Left hindlimb (tissue), 1 donor: Measurements from ENCODE around the gene GCC1.

Experiments
- DNase-seq: peaks from one replicate; pipeline ENCODE4 v3.0.0-alpha.2; 2018

GCC1 gene

DNA sequence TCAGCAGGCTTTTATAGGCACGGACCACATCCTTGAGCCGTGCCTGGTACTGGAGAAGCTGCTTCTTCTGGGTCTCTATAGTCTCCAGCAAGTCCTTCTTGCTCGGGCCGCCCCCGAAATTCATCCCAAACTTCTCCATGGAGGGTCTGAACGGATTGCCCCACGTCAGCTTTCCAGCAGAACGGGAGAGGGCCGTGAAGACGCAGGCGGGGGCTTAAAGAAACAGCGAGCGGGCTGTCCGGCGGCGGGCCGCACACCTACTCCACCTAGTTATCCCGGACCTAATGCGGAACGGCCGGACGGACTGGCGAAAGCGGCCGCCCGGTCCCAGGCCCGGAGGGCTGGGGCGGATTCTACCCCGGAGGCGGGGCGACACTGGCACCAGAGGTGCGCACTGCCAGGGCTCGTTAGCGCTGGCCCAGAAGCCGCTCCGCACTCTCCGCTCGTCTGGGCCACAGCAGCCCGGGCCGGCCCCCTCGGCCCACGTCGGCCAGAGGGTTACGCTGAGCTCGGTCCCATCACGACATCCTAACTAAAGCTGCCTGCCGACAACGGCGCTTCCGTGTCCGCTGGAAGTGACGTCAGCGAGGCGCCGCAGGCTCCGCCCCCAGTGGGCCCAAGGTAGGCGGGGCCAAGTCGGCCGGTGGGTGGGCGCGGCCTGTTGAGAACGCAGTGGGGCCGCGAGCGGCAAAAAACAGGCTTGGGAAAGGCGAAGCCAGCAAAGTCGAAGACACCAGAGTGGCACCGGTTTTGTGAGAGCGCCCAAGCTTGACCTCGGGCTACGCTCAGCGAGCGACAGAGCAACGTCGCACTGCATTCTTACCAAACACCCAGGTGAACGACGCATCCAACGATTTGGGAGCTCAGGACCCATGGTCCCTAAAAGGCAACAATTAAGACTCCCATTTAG, at the start of gene GCC1:
Gene GCC1, minus strand, starts transcription at position 553 of the 910 bp plus-strand sequence. Its CDS starts 414 bp downstream, at position 139.
- DNase-seq = peak; percentile 94

GRCh38 chr7:127632276-127632910, 47.0 kb upstream of the GCC1 start:
- DNase-seq = no peak

- no peak for DNase-seq
Measured at GRCh38 chr7:127629268-127629854, 44.0 kb upstream of the GCC1 start.

GRCh38 chr7:127628445-127628844, 43.0 kb upstream of the GCC1 start:
- no peak for DNase-seq

DNA sequence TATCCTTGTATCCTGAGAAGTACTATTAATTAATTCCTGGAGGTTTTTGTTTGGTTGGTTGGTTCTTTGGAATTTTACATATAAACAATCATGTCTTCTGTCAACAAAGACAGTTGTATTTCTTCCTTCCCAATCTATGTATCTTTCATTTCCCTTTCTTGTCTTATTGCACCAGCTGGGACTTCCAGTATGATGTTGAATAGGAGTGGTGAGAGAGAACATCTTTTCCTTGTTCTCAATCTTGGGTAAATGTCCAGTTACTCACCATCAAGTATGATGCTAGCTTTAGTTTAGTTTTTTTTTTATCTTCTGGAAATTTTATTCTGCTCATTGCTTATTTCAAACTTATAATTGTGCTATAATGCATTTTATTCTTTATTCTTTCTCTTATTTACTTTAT, 39.9 kb upstream of the GCC1 start:
- no peak for DNase-seq

- no peak for DNase-seq
Measured at GRCh38 chr7:127620406-127621233, 35.2 kb upstream of the GCC1 start.

DNA sequence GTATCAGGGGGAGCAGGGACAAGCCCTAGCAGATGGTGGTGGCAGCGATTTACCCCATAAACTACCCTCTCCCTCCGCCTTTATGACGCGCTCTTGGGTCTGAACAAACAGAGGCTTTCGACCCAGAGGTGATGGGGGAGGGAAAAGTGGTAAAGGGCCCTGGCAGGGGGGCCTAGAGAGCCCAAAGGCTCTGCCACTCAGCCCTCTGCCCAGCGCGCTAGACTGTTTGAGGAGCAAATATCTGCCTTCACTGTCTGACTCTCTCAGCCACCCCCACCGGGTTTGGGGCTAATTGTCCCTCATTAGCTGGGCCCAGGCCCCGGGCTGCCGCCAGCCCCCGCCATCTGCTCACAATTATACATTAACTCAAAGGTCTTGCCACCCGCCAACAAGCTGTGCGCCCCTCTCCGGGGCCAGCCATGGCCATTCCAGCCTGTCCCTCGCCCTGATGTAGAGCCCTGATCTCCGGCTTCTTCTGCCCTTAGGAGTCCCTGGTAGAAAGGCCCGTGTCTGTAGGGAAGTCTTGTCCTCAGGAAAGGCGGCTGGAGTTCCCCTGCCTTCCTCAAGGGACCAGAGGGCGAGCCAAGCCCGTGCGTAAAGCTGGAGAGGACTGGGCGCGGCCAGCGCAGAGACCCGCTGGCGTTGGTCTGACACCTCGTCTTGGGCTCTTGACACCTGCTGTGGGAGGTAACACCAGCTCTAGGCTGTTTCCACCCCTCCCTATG, 34.4 kb upstream of the GCC1 start:
- DNase-seq = no peak

- DNase-seq = no peak
Measured at GRCh38 chr7:127618775-127619174, 33.4 kb upstream of the GCC1 start.

DNA sequence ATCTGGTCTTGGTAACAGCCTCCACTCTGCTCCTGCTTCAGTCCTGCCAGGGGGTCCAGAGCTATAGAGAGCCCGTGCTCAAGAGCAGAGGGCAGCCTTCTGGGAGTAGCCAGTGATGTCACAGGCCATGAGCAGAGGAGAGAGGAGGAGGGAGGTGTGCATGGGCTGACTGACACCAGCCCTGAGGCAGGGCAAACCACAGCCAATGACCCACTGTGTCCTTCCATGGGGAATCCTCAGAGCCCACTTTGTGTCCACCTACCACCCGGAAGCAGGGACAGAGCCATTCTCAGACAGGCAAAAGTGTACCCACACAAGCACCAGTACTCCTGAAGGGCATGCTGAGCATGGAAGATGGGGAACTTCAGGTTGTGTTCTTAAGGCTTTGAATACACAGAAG, 32.6 kb upstream of the GCC1 start, which contains the start of gene PAX4:
Gene PAX4, minus strand, starts transcription at position 101 of the 400 bp plus-strand sequence. CDS start 2,214 bp downstream, outside the sequence.
- DNase-seq = no peak

- DNase-seq = no peak
Measured at GRCh38 chr7:127616724-127617123, 31.3 kb upstream of the GCC1 start.

- DNase-seq = no peak
Measured at GRCh38 chr7:127612263-127612662, 26.9 kb upstream of the GCC1 start.

DNA sequence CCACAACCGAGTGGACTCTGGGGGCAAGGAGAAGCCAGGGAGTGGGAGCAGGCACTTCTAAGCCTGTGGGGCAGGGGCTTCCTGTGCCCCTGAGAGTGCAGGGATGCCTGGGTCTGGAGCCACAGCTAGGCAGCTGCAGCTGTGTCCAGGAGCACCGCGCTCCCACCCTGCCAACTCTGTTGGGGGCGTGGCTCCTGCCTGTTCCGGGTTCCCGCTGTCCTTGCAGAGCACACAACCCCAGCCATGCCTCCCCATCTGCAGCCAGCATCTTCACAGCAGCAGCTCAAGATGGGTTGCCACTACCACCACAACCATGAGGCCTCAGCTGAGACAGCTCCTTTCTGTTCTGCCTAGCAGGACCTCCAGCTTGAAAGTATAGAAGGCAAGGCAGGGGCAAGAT, 23.9 kb upstream of the GCC1 start:
- DNase-seq = no peak

GRCh38 chr7:127608446-127608845, 23.1 kb upstream of the GCC1 start:
- no peak for DNase-seq

DNA sequence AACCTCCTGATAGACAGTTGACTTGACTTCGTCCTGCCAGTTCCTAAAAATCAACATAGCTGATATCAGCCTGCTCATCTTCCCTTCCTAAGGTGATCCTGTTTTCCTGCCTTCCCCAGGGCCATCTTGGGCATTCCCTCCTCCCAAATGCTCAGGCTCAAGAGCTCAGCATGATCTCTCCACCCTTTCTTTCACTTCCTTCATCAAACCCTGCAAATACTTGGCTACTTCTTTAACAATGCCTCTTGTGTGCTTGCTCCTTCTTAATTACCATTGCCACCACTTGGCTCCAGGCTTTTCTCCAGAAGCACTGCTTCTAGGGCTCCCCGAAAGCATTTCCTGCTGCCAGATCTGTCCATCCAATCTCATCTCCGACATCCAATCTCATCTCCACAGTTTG, 15.5 kb upstream of the GCC1 start:
- DNase-seq = no peak

DNA sequence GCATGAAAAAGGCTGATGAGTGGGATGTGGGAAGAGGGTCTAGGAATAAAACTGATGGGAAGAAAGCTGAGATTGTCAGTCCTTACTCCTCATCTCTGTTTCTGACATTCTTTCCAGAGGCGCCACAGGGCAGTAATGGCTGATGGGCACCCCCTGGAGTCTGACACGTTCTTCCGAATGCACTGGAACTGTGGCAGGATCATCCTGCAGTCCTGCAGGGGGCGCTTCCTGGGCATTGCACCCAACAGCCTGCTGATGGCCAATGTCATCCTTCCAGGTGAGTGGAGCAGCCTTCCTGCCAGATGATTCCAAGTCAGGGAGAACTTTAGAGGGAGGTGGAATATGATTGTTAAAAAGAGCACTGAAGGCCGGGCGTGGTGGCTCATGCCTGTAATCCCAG, 12.9 kb upstream of the GCC1 start:
- DNase-seq = no peak

DNA sequence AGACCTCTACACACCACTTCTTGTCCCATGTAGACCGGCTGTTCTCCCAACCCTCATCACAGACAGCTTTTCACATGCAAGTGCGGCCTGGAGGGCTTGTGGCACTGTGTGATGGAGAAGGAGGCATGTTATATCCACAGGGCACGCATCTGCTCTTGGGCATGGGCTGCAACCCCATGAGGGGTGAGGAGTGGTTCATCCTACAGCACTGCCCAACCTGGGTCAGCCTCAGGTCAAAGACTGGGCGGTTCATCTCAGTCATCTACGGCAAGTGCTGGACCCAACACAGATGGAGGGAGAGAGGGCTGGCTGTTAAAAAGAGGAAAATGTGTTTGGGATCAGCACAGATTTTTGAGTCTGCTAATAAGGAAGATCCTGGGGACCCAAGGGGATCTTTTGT, 10.3 kb upstream of the GCC1 start:
- DNase-seq = no peak

- no peak for DNase-seq
Measured at GRCh38 chr7:127594490-127594889, 9.1 kb upstream of the GCC1 start.

- no peak for DNase-seq
Measured at GRCh38 chr7:127592550-127592949, 7.2 kb upstream of the GCC1 start.

- DNase-seq = no peak
Measured at GRCh38 chr7:127591591-127591990, 6.2 kb upstream of the GCC1 start.

DNA sequence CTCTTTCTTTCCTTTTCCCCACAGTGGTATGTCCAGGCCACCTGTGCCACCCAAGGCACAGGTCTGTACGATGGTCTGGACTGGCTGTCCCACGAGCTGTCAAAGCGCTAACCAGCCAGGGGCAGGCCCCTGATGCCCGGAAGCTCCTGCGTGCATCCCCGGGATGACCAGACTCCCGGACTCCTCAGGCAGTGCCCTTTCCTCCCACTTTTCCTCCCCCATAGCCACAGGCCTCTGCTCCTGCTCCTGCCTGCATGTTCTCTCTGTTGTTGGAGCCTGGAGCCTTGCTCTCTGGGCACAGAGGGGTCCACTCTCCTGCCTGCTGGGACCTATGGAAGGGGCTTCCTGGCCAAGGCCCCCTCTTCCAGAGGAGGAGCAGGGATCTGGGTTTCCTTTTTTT, 5.8 kb upstream of the GCC1 start:
- no peak for DNase-seq

- DNase-seq = no peak
Measured at GRCh38 chr7:127589896-127590295, 4.5 kb upstream of the GCC1 start.
